OCI-LY7 (cell line): ENCODE data around the gene PPP1R27. TPM values are rescaled to one million over a fixed set of nuclear protein-coding genes. Genes with fewer than 3 reads are reported as not detected.

Source experiments
- BruUV-seq: library from RNA; stranded (reverse); fragments of 400-500 nt; replicated peaks from 2 replicates; lab custom pipeline; 2021; lab: Mats Ljungman, UMichigan
- CTCF ChIA-PET: fragments of 300-600 bp; sonication (Branson Sonifier 250); formaldehyde crosslinking; loops from one replicate; lab custom pipeline; 2022; ENCODE audit warnings: antibody characterized with exemption; ENCODE audit not compliant: unreplicated experiment; lab: Charles Lee
- POLR2A ChIA-PET: fragments of 300-600 bp; sonication (Branson Sonifier 250); formaldehyde crosslinking; loops from one replicate; lab custom pipeline; 2022; ENCODE audit warnings: antibody characterized with exemption; lab: Charles Lee
- DNase-seq: peaks from one replicate; pipeline ENCODE4 v3.0.0-alpha.2; 2015; ENCODE audit warnings: low spot score
- H2AFZ ChIP-seq: fragments of 200-600 bp; sonication (generic), shearing (Covaris generic); 2 replicates; pipeline ENCODE4 v1.6.1; 2014; ENCODE audit warnings: mild to moderate bottlenecking, antibody characterized with exemption, low read length, moderate library complexity
- H3K27ac ChIP-seq: fragments of 200-600 bp; sonication (generic); 2 replicates; pipeline ENCODE4 v1.5.1; 2014; ENCODE audit warnings: mixed run types, low read depth, mild to moderate bottlenecking, moderate library complexity, low read length, inconsistent platforms; ENCODE audit not compliant: poor library complexity, severe bottlenecking
- H3K36me3 ChIP-seq: fragments of 200-600 bp; sonication (generic); 2 replicates; pipeline ENCODE4 v1.6.1; 2014; ENCODE audit warnings: mild to moderate bottlenecking, antibody characterized with exemption, low read length, moderate library complexity, mixed read lengths; ENCODE audit not compliant: insufficient read depth
- H3K4me1 ChIP-seq: fragments of 200-600 bp; sonication (generic); 2 replicates; pipeline ENCODE4 v1.5.1; 2014; ENCODE audit warnings: mild to moderate bottlenecking, low read length; ENCODE audit not compliant: insufficient read depth, poor library complexity, severe bottlenecking
- H3K4me2 ChIP-seq: fragments of 200-600 bp; sonication (generic); 2 replicates; pipeline ENCODE4 v1.6.1; 2014; ENCODE audit warnings: mild to moderate bottlenecking, low read length
- H3K4me3 ChIP-seq: fragments of 200-600 bp; sonication (generic); 2 replicates; pipeline ENCODE4 v1.5.1; 2014; ENCODE audit warnings: mild to moderate bottlenecking, low read depth, low read length; ENCODE audit not compliant: poor library complexity, severe bottlenecking
- H3K79me2 ChIP-seq: fragments of 200-600 bp; sonication (generic); 2 replicates; pipeline ENCODE4 v1.6.1; 2016; ENCODE audit warnings: low read depth, mild to moderate bottlenecking, low read length, moderate library complexity, mixed read lengths; ENCODE audit not compliant: insufficient read depth
- H3K9me2 ChIP-seq: fragments of 200-600 bp; sonication (generic); 2 replicates; pipeline ENCODE4 v1.6.1; 2016; ENCODE audit warnings: mild to moderate bottlenecking, low read length, mixed read lengths; ENCODE audit not compliant: insufficient read depth
- H3K9me3 ChIP-seq: fragments of 200-600 bp; sonication (generic); 2 replicates; pipeline ENCODE4 v1.6.1; 2014; ENCODE audit warnings: mild to moderate bottlenecking, mixed run types, low read length, mixed read lengths
- H4K20me1 ChIP-seq: fragments of 200-600 bp; sonication (generic); 2 replicates; pipeline ENCODE4 v1.6.1; 2014; ENCODE audit warnings: mild to moderate bottlenecking, antibody characterized with exemption, low read length, moderate library complexity, mixed read lengths; ENCODE audit not compliant: insufficient read depth
- EZH2phosphoT487 ChIP-seq: fragments of 200-600 bp; sonication (generic); IDR thresholded peaks from 2 replicates; pipeline ENCODE4 v1.6.1; 2018; ENCODE audit warnings: low read depth, borderline replicate concordance, mild to moderate bottlenecking, mixed run types, antibody characterized with exemption, low read length, moderate library complexity, mixed read lengths
- intact Hi-C: fragments of 100-400 bp; cut with micrococcal nuclease; formaldehyde crosslinking; loops from one replicate; pipeline ENCODE4 v1.10.0; 2022; ENCODE audit not compliant: unreplicated experiment
- total RNA-seq, 2 experiments: library from RNA; depleted of rRNA in 1 of 2; stranded (reverse); fragments of >200 nt in 1 of 2; shearing (Covaris generic) in 1 of 2; gene quantifications; 2 replicates each; pipeline ENCODE4 v1.2.3, GENCODE V29; 2014 to 2022
- TF ChIP-seq, protein P1 (sequence below): fragments of 200-600 bp; sonication (generic); conservative IDR thresholded peaks from 2 replicates; pipeline ENCODE4 v1.5.1; 2014; ENCODE audit warnings: mild to moderate bottlenecking, antibody characterized with exemption, low read length, moderate library complexity, mixed read lengths

Gene PPP1R27
- total RNA-seq, 2 experiments from 2014 or later = not detected

DNA sequence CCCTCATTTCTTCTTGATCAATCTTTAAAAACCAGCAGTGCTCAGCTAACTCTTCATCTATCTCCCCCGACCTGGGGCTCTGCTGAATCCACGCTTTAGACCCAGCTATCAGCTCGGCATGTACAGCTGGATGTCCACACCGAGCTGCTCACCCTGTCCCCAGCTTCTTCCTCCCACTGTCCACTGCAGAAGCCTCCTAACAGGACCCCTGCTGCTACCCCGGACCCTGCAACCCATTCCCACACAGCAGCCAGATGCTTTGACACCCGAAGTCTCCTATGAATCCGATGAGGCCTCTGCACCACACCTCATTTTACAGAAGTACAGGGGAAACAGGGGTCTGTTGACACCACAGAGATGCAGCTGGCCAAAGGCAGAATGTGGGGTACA is 17.1 kb downstream of the PPP1R27 start:
- H3K79me2 ChIP-seq = no peaks in the 10 kb centered on the region
- H3K9me2 ChIP-seq = no peaks in the 10 kb centered on the region
- BruUV-seq = no TSS peak
- no peaks in the 10 kb centered on the region for H4K20me1 ChIP-seq
- no peak overlapping the region for H3K27ac ChIP-seq
- no peak overlapping the region for H3K4me2 ChIP-seq
- H2AFZ ChIP-seq = no peak overlapping the region
- peaks cover 2% of the 10 kb centered on the region; the same call in 1 of the 2 replicates for H3K36me3 ChIP-seq
- no peaks in the 10 kb centered on the region for H3K9me3 ChIP-seq
- no peak overlapping the region for H3K4me3 ChIP-seq
- intact Hi-C loops = no loop called here
- CTCF ChIA-PET = no interaction called here
- no peaks in the 10 kb centered on the region for H3K4me1 ChIP-seq
- POLR2A ChIA-PET = no interaction called here
- no peak for DNase-seq
- TF ChIP-seq, protein P1, sequence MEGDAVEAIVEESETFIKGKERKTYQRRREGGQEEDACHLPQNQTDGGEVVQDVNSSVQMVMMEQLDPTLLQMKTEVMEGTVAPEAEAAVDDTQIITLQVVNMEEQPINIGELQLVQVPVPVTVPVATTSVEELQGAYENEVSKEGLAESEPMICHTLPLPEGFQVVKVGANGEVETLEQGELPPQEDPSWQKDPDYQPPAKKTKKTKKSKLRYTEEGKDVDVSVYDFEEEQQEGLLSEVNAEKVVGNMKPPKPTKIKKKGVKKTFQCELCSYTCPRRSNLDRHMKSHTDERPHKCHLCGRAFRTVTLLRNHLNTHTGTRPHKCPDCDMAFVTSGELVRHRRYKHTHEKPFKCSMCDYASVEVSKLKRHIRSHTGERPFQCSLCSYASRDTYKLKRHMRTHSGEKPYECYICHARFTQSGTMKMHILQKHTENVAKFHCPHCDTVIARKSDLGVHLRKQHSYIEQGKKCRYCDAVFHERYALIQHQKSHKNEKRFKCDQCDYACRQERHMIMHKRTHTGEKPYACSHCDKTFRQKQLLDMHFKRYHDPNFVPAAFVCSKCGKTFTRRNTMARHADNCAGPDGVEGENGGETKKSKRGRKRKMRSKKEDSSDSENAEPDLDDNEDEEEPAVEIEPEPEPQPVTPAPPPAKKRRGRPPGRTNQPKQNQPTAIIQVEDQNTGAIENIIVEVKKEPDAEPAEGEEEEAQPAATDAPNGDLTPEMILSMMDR = no peak
- no peak for TF ChIP-seq EZH2phosphoT487

- H3K9me2 ChIP-seq = no peaks in the 10 kb centered on the region
- no peak for TF ChIP-seq EZH2phosphoT487
- TF ChIP-seq, protein P1 = no peak
- POLR2A ChIA-PET = no interaction called here
- H2AFZ ChIP-seq = no peak overlapping the region
- H3K4me2 ChIP-seq = no peak overlapping the region
- H4K20me1 ChIP-seq = no peaks in the 10 kb centered on the region
- no peak overlapping the region for H3K4me3 ChIP-seq
- no peak for DNase-seq
- no TSS peak for BruUV-seq
- H3K27ac ChIP-seq = no peak overlapping the region
- CTCF ChIA-PET = interaction anchor here (0.5 kb wide), 1 partner anchor 470 kb away, joined by 3 read pairs; no protein-coding TSS in a partner anchor
- H3K4me1 ChIP-seq = no peaks in the 10 kb centered on the region
- no peaks in the 10 kb centered on the region for H3K9me3 ChIP-seq
- no peaks in the 10 kb centered on the region for H3K36me3 ChIP-seq
- no peaks in the 10 kb centered on the region for H3K79me2 ChIP-seq
- intact Hi-C loops = no loop called here
Measured at GRCh38 chr17:81815646-81815986, 19.2 kb downstream of the PPP1R27 start.

DNA sequence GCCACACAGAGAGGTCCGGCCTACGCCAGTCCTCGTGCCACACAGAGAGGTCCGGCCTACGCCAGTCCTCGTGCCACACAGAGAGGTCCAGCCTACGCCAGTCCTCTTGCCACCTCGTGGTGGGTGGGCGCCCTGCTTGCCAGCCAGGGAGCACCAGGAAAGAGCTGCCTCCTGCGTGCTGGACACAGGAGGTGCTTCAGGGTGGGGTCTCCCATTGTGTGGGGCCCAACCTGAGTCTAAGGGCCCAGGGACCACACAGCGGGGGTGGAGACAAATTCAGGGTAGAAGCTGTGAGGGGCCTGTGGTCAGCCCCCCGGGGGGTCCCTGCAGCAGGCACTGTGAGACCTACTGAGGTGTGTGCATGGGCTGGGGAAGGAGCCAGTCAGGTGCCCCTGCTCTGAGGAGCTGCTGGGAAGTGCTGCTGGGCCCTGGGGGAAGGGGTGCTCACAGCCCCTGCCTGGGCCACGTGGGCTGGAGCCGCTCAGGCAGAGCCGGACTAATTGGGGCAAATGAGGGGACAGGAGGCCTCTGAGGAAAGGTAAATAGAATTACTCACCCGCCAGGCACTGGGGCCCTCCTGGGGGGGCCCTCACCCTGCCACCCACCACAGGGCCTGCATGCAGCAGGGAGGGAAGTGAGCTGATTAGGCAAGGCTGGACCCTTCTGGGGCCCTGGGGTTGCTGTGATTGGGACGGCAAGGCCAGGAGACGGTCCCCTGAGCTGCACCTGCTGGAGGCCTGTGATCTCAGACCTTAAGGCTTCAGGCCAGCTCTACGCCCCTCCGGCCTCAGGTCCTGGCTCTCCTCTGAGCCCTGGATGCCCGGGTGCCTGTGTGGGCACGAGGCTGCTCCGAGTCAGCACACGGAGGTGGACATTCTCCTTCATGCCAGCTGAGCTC is 19.9 kb downstream of the PPP1R27 start:
- no peaks in the 10 kb centered on the region for H3K36me3 ChIP-seq
- no peak for TF ChIP-seq EZH2phosphoT487
- TF ChIP-seq, protein P1 = no peak
- no peak for DNase-seq
- no peaks in the 10 kb centered on the region for H3K79me2 ChIP-seq
- no peaks in the 10 kb centered on the region for H4K20me1 ChIP-seq
- no peaks in the 10 kb centered on the region for H3K4me1 ChIP-seq
- POLR2A ChIA-PET = no interaction called here
- intact Hi-C loops = no loop called here
- H3K4me3 ChIP-seq = no peak overlapping the region
- no peak overlapping the region for H2AFZ ChIP-seq
- no peaks in the 10 kb centered on the region for H3K9me2 ChIP-seq
- no TSS peak for BruUV-seq
- H3K27ac ChIP-seq = no peak overlapping the region
- H3K9me3 ChIP-seq = no peaks in the 10 kb centered on the region
- no peak overlapping the region for H3K4me2 ChIP-seq
- CTCF ChIA-PET = interaction anchor here (0.5 kb wide), 1 partner anchor 469 kb away, joined by 3 read pairs; no protein-coding TSS in a partner anchor
